NCI-H524 treated with DMSO at 0.1 percent for 48 hours (cell line): Measurements from ENCODE around the gene IRGC.

ENCODE experiments used
- DNase-seq: peaks from one replicate; lab custom pipeline; 2025; lab: John Stamatoyannopoulos, UW

Gene IRGC

DNA sequence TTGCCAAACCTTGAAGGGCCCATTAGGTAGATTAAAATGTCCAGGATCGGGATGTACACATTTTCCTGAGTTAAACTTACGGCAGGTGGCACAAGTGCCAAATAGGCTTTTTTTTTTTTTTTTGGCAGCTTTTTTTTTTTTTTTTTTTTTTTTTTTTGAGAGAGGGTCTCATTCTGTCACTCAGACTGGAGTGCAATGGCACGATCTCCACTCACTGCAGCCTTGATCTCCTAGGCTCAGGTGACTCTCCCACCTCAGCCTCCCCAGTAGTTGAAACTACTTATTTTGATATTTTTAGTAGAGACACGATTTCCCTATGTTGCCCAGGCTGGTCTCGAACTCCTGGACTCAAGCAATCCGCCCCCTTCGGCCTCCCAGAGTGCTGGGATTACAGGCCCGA is 9.0 kb downstream of the IRGC start:
- DNase-seq: no peak

DNA sequence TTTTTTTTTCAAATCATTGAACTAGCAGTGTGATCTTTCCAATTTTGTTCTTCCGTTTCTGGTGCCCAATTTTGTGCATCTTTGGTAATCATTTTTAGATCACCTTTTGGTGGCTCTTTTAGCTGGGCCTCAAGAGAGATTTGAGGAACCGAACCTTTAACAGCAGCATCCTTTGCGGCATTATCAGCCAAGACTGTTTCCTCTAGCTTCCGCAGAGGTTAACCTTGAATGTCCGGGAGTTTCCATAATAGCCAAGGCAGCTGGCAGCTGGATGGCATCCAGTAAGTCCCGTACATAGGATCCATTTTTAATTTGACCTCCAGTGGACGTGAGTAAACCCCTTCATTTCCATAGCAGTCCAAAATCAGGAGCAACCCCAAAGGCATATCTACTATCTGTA is 9.6 kb downstream of the IRGC start:
- DNase-seq: no peak

DNA sequence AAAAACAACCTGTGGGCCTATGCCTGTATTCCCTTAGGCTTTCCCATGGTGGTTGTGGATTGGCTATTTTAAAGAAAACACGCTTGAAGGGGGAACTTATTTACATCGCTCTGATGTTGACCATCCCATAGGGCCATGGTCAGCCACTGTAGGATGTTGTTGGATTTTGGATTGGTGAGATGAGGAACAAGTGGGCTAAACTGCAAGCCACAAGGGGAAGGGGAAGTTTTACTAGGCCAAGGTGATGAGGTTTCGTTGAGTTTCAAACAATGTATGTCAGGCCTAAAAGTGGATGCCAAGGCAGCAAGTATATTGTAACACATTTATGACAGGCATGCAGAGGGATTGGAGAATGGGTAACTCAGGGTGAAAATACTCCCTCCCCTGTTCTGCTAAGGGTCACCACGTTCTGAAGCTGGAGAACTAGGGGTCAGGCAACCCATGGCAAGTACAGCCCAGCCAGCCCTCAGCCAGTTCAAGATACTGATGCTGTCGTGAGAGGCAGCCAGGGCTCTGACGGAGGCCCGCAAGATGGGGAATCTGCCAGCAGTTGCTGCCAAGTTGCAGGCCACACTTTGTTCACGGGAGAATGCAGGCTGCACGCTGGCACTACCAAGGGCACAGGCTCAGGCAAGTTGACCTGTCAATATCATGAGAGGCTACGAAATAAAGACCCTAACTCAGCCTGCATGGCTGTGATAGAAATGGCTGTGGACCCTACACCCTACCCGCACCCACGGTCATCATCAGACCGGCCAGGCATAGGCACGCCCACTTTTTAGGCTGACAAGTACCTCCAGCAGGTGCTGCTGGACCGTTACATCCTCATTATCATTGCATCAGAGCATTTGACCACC is 11.1 kb downstream of the IRGC start:
- DNase-seq: no peak

DNA sequence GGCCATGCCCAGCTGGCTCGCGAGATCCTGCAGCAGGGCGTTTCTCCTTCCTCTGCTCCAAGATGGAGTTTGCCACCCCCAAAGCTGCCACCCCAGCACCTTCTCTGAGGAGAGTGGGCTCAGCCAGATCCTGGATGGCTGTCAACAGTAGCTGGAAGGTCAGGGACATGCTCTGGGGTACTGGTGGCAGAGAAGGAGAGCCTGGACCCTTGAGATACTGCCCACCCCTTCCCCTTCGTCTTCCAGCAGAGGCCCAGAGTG is 11.6 kb downstream of the IRGC start:
- DNase-seq: no peak

DNA sequence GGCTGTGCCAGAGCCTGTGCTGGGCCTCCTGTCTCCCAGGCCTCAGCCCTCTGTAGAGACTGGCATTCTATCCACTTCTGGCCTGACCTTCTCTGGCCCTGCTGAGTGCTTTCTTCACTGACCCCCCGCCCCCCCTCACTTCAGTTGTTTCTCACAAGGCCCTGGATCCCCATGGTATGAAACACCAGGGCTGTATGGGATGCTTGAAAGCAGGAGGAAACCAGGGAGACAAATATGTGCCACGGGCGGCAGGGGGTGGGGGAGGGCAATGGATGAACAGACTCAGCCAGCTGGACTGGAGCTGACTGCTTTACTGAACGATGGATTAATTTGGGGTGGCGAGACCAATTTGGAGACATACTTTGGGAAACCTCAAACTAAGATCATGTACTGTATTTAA is 14.0 kb downstream of the IRGC start:
- no peak for DNase-seq

DNA sequence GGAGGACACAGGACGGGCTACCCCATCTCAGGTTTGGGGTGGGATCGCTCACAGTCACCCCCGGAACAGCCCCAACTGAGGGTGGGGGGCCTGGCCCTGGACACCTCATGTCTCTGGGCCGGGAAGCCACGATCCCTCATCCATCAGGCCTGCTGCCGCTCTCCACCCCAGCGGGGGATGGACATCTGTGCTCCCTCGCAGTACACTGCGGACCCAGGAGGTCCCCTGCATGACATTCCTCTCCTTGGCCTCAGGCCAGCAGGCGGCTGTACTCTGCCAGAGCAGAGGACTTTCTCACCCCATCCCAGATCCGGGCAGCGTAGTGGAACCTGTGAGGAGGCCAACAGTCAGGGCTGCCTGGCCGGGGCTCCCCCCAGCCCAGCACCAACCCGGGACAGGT is 15.5 kb downstream of the IRGC start:
- DNase-seq: no peak

DNA sequence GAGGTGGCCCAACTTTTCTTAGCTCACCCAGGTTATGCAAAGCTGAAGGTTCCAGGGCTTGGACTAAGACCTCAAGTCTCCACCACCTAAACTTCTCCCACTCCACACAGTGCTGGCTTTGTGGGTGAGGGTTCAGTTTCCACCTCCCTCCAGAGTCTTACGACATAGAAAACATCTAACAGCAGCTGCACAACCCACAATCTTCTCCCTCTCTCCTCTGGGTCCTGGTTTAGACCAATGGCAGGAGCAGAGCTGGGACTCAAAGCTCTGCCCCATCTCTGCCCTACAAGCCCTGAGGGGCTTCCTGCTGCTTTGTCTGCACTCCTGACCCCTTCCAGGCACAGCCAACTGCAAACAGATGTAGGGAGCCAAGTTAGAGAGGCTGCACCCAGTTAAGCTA is 16.0 kb downstream of the IRGC start:
- no peak for DNase-seq

DNA sequence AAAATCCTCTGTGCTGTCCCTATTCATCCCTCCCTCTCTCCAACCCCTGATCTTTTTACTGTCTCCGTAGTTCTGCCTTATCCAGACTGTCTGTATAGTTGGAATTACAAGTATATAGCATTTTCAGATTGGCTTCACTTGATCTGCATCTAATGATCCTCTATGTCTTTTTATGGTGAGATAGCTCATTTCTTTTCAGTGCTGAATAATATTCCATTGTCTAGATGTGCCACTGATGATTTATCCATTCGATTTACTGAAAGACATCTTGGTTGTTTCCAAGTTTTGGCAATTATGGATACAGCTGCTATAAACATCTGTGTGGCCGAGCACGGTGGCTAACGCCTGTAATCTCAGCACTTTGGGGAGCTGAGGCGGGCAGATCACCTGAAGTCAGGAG is 19.1 kb downstream of the IRGC start:
- no peak for DNase-seq

DNA sequence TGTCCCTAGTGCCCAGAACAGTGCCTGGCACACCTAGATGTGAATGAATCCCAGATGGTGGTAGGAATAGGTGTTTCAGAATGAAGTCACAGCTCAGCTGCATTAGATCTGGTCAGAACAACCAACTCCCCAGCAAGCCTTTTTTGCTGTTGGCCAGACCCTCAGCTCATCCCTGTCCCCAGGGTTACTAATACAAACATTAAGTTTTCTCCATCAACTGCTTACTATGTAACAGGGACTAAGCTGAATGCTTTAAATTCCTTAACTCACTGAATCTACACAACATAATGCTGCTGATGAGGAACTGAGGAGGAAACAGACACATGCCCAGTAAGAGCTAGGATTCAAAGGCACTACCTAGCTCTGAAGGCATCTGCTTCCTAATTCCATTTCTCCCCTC is 20.1 kb downstream of the IRGC start:
- no peak for DNase-seq

DNA sequence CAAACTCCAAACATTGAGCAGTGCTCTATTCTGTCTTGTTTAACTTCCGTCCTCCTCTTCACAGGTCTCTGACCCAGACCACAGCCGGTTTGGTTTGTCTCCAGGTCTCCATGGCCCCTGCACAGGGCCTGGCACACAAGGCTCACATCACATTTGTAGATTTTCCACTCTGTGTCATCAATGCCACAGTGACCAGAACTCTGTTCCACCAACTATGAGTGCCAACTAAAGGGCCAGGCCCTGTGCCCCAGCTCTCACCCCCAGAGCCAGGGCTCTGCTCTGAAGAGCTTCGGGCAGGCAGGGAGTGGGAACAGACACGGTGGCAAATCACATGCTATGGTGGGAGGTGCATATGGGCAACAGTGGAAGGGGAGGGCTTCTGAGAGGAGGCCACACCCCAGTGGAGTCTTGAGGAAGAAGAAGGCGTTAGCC is 22.9 kb downstream of the IRGC start:
- DNase-seq: no peak

DNA sequence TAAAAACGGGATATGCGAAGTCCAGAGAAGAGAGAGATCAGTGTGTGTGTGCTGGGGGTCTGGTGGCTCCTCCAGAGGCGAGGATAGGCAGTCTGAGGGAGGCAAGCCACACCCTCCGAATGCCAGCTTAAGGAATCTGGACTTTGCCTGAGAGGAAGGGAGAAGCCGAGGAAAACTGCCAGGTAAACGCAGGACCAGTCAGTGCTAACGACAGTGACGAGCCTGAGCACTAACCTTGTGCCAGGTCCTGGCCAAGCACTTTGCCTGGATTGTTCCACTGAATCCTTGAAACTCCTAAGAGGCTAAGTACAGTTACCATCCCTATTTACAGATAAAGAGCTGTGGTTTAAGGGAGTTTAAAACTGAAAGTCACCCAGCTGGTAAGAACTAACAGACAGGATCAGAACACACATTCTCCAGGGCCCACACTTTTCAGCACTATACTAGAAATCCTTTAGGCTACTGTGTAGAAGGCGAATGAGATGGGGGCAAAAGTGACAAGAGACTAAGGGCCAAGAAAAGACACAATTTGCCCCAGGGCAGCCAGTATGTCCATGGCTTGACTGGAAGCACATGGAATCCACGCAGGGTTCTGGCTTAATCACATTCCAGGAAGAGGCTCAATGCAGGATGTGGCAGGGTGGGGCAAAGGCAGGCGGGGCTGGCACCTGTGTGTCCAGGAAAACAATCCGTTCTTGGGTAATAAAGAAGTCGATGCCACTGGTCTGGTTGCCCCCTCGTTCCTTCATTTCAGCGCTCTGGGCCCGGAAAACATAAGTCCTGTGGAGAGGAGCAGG is 23.8 kb downstream of the IRGC start:
- DNase-seq: no peak

DNA sequence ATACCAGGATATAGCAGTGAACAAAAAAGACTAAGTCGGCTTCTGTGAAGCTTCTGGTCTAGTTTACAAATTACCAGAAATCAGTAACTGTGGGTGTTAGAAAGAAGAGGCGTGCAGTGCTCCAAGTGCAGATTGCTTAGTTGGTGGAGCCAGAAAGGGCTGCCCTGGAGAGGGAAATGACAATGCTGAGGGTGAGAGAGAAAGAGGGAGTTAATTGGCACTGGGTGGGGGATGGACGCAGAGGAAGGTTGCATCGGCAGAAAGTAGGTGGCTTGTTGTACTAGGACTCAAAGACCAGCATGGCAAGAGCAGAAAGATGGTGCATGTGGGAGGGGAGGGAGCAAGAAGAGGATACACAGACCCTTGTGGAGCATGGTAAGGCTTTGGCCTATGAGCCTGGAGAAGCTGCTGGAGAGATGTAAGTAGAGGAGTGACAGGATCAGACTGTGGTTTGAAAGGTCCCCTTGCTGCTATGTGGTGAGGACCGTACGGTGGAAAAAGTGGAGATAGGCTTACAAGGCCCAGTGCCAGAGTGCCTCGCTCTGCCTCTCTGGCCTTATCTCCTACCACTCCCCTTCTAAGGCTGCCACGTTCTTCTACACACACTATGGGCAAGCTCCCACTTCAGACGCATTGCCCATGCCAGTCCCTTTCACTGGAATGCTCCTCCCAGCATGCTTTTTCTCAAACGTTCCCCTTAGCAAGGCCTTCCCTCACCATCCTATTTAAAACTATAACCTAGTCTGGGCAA is 25.4 kb downstream of the IRGC start:
- no peak for DNase-seq

DNA sequence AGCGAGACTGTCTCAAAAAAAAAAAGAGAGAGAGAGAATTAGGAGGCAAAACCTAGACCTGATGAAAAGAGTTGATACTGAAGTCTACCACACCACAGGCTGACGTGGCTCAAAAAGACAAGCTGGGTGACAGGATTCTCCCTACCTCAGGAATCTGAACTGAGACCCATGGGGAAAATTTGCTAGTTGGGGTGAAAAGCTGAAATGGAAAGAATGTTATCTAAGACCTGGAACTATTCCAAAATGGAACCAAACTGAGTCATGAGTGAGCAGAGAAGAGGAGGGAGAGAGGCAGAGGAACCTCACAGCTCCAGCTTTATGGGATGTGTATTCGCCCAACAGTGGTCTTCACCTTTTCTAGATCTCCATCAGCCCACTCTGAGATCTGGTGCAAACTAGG is 27.2 kb downstream of the IRGC start:
- no peak for DNase-seq

DNA sequence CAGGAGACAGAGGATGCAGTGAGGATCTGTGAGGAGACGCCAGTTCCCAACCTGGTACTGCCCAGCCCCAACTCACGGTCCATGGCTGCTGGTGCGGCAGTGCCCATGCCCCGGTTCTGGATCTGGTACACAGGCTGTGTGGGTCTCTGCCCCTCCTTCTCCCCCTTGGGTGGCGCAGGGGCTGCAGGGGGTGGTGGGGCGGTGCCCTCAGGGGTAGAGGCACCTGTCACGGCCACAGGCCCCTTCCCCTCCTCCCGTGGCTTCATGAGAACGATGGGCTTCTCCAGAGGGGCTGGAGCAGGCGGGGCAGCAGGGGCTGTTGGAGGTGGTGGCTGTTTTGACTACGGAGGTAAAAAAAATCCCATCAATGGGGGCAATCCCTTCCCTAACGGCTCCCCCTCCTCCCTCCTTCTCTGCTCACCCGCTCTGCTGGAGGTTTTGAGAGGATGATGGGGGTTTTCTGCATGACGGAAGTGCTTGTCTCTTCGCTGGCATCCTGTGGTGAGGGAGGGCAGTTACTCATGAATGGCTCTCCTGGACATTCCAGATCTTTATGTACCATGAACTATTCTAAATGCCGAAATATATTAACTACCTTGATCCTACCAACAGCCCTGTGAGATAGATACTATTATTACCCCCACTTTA is 31.8 kb downstream of the IRGC start:
- no peak for DNase-seq

DNA sequence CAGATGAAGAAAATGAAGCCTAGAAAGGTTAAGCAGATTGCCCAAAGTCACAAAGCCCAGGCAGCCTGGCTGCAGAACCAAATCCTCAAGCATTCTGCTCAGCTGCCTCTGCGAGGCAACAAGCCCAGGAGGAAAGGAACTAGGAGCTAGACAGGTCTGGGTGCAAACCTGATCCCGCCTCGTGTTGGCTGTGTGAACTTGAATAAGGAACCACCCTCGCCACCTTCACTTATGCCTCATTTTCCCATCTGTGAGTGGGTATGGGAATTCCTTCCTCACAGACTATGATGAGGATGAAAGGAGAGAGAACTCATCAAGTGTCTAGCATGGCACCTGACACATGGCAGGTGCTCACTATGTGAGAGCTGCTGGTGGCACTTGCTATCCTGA is 32.3 kb downstream of the IRGC start:
- no peak for DNase-seq

DNA sequence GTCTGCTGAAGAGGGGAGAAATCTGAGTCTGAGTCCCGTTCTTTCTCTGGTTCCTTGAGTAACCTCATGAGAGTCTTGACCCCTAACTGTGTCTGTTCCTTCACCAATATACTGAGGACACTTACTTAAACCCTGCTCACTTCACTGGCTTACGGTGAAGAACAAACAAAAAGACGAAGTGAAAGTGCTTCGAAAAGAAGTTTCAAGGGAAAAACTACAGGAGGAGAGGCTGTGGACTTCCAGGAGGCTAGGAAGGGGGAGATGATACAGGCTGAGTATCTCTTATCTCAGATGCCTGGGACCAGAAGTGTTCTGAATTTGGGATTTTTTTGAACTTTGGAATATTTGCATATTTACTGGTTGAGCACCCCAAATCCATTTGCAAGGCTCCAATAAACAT is 32.8 kb downstream of the IRGC start:
- DNase-seq: no peak

DNA sequence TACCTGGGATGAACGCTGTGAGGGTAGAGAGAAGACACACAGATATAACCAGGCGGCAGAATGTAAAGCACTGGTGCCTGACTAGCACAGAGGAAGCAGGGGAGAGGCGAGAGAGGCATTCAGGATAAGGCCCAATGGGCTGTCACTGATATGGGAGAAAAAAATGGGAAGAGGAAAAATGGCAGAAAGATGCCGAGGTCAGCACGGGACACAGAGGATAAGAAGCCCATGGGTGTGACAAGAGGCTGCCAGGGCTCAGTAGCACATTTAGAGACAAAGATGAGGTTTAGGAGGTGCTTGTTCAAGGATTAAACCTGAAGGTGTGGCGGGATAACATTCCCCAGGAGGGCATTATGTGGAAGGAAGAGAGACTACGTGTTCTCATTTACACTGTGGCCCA is 33.3 kb downstream of the IRGC start:
- DNase-seq: no peak

DNA sequence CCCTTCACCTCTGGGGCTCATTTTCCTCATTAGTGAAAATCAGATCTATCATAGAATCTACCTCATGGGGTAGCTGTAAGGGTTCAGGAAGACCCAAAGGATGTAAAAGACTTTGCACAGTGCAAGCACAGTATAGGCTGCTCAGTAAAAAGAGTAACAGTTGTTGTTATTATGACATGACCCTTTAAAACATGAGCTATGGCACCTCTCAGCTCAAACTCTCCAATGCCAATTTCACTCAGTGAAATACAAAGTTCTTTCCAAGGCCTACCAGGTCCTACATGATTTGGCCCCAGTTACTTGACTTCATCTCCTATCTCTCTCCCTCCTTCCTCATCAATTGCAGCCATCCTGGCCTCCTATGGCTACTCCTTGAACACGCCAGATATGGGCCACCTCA is 34.0 kb downstream of the IRGC start:
- DNase-seq: no peak

DNA sequence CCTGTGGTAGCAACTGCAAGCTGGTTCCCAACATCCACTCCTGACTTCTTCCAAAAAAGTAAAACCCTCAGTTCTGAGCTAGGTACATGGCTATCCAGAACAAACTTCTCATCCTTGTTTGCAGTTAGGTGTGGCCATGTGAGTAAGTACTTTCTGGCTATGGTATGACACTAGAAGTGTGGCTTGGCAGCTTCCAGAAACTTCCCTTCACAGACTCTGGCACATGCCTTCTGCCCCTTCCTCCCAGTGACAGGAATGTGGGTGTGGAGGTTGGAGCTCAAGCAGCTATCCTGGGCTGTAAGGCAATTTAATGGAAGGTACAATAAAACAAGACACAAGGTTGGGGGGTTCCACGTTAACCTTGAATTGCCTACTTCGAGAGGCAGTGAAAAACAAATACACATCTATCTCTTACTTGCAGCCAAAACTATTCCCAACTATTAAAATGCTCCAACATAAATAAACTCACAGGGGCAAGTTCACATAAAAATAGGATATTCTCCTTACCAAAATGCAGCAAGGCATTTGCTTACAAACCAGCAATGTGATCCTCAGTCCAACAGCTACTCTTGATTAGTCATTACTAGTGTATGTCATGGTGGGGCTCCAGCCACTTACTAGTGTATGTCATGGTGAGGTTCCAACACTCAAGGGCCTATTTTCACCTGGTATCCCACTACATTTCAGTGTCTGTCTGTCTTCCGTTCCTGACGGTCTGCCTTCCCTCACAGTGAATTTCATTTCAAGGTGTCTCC is 35.8 kb downstream of the IRGC start:
- no peak for DNase-seq

DNA sequence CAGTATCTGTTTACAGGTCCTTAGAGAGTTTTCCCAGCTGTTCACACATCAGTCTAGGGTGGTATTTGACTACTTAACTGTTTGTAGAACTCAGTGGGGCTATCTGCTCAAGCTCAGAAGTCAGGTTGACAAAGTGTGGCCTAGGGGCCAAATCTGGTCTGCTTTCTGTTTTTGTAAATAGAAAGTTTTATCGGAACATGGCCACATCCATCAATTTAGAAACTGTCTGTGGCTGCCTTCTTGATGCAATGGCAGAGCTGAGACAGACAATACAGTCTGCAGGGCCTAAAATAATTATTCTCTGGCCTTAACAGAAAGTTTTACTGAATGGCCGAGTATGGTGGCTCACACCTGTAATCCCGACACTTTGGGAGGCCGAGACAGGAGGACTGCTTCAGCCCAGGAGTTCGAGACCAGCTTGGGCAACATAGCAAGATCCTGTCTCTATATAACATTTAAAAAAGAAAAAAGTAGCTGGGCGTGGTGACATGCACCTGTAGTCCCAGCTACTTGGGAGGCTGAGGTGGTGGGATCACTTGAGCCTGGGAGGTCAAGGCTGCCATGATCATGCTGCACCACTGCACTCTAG is 36.5 kb downstream of the IRGC start:
- DNase-seq: no peak

DNA sequence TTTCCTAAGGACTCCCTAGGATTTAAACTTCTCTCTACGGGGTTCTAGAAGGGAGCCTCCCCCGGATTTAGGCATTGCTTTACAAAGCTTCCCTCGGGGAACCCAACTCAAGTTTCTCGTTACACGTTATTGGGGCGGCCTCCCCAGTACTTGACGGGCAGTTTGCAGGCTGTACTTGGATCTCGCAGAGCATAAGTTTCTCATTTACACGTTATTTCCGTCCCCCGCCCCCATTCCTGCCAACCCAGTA is 38.3 kb downstream of the IRGC start:
- no peak for DNase-seq
